Epidermal melanocyte (primary cell): ENCODE data around the gene ASIC3.
"Not testable (repeated sequence)": the region's sequence is repeated elsewhere in the genome, so short reads cannot be mapped to it uniquely, and the experiment has no call there.

Source experiments
- DNase-seq: peaks from one replicate; pipeline ENCODE4 v3.0.0; 2011; ENCODE audit warnings: low spot score; ENCODE audit not compliant: insufficient read length

ASIC3 gene

DNA sequence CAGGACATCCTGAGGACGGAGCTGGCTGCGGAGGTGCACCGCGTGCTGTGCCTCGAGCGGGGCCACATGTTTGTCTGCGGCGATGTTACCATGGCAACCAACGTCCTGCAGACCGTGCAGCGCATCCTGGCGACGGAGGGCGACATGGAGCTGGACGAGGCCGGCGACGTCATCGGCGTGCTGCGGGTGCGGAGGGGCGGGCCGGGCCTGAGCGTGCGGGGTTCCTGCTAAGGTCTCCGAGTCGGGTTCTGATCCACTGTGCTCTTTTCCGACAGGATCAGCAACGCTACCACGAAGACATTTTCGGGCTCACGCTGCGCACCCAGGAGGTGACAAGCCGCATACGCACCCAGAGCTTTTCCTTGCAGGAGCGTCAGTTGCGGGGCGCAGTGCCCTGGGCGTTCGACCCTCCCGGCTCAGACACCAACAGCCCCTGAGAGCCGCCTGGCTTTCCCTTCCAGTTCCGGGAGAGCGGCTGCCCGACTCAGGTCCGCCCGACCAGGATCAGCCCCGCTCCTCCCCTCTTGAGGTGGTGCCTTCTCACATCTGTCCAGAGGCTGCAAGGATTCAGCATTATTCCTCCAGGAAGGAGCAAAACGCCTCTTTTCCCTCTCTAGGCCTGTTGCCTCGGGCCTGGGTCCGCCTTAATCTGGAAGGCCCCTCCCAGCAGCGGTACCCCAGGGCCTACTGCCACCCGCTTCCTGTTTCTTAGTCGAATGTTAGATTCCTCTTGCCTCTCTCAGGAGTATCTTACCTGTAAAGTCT is 34.4 kb upstream of the ASIC3 start:
- peak; percentile 57 for DNase-seq

DNA sequence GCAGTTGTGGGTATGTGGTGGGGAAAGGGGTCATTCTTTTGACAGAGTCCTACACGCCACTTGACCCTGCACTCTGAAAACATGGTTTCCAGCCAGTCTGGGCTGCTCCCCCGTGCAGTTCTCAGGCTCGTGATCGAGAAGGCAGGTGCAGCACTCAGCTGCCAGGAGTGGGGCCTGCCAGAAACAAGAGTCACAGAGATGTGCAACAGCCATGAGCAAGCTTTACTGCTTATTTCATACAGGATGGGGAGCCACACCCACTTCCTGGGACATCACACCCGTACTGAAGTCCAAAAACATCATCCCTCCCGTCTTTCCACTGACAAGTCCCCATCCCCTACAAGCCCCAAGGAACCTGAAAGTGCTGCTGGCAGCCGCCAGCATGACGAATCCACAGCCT is 33.4 kb upstream of the ASIC3 start:
- DNase-seq, result no peak

DNA sequence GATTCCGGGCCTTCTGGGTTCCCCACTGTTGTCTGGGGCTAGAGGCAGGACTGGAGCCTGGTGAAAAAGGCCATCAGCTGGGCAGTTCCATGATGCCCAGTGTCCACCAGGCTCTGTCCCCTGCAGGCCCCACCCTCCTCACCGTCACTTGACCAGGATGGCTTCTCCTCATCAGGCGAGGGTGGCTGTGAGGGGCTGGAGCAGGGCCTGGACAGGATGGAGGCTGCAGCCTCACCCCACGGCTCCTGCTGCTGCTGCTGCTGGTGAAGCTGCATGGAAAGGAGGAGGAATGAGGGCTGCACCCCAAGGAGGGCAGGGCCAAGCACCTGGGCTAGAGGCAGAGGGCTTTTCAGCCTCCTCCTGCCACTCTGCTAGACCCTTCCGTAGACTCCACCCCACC is 32.4 kb upstream of the ASIC3 start:
- no peak for DNase-seq

DNA sequence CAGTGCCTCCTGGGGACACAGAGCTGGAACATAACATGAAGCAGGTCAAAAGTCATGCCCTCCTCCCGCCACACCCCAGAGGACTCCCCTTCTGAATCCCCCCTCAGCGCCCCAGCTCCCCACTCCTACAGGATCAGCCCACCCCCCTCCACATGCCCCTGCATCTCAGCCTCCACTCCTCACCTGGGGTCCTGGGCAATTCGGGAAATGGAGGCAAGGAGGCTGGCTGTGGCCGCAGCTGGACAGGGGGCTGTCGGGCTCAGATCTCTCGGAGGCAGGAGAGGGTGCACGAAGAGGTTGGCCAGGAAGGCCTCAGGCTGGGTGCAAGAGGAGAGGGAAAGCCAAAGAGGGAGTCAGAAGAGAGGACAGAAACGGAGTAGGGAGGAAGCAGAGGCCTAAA is 31.8 kb upstream of the ASIC3 start:
- no peak for DNase-seq

DNA sequence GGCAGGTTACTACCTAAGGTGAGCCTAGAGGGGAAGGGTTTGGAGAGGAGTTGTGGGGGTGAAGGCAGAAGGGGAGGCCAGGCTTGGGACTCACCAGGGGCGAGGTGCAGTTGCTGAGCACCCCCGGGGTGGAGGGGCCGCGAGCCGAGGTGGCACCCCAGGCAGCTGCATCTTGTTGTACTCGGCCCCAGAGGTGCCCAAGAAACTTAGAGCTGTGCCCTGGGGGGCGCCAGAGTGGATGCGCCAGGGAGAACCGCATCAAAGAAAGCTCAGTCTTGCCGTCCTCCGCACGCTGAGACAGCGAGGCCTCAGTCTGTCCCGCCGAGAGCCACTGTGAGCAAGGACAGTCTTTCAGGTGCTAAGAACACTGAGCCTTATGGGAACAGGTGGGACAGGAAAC is 31.4 kb upstream of the ASIC3 start:
- DNase-seq, result no peak

DNA sequence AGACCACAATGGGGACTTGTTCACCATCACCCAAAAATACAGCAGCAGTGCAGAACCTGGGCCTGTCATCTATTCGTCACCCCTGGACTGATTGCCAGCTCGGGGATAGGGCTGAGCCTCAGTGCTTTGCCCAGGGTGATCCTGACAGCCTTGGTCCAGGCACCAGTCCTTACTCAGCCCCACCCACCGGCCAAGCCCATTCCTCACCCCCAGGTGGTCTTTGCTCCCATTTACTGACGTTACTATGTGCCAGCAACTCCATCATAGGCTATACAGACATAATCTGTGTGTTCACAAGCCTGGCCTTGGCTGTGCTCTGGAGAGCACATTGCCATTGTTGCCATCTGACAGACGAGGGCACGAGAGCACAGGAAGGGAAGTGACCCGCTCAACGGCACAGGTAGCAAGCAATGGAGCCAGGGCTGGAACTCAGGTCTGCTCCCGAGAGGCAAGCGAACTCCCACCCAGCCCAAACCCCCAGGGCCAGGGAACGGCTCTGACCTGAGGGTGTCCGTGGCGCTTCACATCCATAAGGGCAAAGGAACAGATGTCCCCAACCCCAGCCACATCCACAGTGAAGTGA is 30.9 kb upstream of the ASIC3 start:
- no peak for DNase-seq

DNA sequence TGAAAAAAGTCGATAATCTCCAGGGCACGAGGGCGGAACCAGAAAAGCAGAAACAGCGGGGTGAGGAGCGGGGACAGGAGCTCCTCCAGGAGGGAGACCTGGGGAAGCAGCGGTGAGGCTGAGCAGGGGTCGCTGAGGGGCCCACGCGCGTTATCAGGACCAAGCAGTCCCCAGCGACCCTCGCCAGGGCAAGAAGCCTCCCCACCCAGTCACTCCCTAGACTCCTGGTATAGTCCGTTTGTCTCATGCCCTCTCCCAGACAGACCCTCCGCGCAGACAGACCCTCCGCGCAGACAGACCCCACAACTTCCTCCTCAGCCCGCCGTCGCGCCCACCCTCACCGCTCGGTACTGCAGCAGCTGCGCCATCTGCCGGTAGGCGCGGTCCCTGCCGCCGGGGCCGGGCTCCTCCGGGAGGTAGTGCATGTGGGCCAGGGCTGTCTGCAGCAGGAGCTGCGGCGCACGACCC is 30.3 kb upstream of the ASIC3 start:
- peak; percentile 53 for DNase-seq

DNA sequence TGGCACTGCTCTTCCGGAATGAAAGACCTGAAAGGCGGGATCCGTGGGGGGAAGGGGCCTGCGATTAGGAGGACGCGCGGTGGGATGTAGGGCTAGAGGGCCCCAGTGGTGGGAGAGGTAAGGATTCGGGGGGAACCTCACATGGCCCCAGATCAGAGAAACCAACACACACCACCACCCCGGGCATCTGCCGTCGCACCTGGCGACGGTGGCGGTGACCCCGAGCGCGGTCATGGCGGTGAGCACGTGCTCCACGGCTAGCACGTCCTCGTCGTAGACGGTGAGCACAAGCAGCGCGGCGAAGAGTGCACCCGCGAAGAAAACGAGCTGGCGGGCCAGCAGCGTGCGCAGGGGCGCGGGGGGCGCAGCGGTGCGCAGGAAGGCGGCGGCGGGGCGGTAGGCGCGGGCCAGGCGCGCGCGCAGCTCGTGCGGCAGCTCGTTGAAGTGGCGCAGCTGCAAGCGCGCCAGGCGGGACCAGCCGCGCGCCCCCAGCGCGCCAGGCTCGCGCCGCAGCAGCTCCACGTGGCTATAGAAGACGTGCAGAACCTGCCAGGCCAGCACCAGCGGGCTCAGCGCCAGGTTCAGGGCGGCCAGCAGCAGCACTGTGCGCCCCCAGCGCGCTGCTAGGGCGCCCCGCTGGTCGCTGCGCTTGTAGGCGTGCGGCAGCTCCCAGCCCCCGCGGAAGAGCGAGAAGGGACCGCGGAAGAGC is 29.8 kb upstream of the ASIC3 start:
- DNase-seq, result no peak

DNA sequence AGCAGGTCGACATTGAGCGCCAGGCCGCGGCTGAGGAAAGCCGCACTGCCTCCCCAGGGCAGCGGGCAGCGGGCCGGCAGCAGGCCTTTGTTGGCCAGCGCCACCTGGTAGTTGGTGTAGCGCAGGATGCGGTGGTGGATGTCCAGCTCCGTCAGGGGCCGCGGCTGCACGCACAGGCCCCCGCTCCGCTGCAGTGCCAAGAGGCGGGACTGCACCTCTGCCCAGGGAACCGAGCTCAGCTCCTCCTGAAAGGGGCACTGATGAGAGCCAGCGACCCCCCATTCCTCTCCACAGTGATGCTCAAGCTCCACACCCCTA is 29.2 kb upstream of the ASIC3 start:
- DNase-seq, result no peak

DNA sequence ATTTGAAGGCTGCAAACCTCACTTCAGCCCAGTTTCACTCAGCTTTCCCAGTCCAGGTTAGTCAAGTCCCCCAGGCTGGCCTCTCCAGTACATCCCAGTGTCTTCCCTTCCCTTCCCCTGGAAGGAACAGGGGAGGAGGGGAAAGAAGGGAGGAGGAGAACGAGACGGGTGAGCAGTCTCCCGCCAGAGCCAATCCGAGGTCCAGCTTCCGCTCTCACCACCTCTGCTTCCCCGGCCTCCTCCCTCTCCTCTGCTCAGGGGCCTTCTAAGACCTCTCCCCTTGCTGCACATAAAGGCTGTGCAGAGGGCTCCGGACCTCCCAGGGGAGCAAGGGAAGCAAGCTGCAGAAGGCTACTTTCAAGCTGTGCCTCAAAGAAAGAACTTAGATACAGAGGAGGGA is 28.1 kb upstream of the ASIC3 start:
- DNase-seq, result no peak

DNA sequence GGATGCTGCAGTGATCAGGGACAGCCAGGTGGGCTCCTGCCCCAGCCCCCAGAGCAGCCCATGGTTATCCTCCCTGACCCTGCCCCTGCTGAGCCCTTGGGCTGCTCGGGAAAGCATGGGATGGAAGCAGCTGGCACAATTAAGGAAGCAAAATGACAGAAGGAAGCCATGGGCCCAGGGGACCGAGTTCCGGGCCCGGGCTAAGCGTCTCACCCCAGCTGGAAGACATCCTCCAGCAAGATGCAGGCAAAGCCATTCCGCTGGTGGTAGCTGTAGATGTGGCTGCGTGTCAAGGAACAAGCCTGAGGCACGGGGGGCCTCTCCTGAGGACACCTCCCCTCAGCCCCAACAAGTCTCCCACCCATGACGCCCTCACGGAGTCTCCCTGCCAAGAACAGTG is 25.1 kb upstream of the ASIC3 start:
- DNase-seq, result no peak

DNA sequence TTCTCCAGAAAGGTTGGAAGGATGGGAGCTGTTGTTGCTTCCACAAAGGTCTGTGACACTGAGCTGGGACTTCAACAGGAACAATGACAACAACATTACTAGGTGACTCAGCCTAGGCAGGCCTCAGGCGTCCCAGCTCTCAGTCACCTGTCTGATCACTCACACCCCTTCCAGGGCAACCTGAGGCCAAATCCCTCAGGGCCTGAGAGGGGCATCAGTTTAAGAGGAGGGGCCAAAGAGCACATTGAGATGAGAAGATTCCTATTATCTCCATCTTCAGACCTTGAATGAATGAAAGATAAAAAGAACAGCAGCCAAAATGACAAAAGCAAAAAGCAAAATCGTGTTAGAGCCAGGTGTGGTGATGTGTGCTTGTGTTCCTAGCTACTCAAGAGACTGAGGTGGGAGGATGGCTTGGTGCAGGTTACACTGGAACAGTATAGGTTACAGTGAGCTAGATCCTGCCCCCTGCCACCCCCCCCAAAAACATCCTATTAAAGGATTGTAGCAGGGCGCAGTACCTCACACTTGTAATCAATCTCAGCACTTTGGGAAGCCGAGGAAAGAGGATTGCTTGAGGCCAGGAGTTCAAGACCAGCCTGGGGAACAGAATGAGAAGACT is 23.8 kb upstream of the ASIC3 start, which contains the start of gene ATG9B:
TSS of gene ATG9B (minus strand) at position 60 of the 622 bp plus-strand sequence. CDS start 71 bp downstream, outside the sequence.
- DNase-seq, result no peak

DNA sequence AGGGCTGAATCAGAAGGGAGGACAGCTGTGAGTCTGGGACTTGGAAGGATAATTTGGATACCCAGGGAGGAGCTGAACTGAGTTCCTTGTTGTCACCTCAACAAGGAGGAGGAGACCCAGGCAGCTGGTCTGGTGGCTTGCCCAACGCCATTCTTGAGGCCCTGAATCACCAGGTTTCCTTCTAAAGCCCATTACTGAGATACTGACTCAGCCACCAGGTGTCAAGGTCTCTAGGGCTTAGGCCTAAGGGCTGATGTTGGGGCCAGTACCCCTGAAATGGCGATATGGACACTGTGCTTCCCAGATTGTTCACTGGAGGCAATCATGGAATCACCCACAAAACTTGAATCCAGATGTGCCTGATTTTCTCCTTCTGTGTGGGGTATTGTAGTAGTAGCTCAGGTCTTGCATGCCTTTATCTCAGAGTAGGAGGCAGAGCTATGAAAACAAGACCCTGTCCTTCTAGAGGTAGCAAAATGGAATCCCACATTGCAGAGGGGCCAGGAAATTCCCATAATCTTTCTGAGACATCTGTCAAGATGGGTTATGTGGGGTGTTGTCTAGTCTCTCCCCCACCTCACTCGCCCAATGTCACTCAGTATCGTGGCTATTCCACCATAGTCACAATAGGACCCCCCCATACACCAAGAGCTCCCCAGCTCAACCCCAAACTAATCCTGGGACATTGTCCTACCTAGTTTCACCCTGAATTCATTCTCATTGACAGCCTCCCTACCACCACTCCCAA is 22.2 kb upstream of the ASIC3 start:
- no peak for DNase-seq

DNA sequence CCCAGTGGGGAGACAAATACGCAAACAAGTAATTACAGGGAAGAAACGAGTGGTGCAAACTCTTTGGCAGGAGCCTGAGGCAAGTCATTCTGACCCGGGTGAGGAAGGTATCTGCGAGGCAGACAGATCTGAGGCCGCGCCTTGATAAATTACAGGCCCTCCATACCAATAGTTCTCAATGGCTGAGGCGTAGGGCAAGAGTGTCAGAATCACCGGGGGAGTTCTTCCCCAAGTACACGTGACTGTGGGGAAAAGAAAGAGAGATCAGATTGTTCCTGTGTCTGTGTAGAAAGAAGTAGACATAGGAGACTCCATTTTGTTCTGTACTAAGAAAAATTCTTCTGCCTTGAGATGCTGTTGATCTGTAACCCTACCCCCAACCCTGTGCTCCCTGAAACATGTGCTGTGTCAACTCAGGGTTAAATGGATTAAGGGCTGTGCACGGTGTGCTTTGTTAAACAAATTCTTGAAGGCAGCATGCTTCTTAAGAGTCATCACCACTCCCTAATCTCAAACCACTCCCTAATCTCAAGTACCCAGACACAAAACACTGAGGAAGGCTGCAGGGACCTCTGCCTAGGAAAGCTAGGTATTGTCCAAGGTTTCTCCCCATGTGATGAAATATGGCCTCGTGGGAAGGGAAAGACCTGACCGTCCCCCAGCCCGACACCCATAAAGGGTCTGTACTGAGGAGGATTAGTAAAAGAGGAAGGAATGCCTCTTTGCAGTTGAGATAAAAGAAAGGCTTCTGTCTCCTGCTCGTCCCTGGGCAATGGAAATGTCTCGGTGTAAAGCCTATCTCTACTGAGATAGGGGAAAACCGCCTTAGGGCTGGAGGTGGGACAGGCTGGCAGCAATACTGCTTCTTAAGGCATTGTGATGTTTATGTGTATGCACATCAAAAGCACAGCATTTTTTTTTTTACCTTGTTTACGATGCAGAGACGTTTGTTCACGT is 21.3 kb upstream of the ASIC3 start:
- DNase-seq, result not testable (repeated sequence)

DNA sequence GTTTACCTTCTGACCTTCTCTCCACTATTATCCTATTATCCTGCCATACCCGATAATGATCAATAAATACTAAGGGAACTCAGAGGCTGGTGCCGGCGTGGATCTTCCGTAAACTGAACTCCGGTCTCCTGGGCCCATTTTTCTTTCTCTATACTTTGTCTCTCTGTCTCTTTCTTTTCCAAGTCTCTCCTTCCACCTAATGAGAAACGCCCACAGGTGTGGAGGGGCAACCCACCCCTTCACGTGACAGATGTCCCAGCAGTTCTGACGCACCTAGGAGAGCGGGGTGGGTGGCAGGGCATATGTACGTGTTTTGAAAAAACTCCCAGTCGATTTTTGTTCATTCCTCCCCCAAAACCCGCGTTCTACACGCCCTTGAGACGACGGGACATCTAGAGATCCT is 20.6 kb upstream of the ASIC3 start:
- DNase-seq, result not testable (repeated sequence)

DNA sequence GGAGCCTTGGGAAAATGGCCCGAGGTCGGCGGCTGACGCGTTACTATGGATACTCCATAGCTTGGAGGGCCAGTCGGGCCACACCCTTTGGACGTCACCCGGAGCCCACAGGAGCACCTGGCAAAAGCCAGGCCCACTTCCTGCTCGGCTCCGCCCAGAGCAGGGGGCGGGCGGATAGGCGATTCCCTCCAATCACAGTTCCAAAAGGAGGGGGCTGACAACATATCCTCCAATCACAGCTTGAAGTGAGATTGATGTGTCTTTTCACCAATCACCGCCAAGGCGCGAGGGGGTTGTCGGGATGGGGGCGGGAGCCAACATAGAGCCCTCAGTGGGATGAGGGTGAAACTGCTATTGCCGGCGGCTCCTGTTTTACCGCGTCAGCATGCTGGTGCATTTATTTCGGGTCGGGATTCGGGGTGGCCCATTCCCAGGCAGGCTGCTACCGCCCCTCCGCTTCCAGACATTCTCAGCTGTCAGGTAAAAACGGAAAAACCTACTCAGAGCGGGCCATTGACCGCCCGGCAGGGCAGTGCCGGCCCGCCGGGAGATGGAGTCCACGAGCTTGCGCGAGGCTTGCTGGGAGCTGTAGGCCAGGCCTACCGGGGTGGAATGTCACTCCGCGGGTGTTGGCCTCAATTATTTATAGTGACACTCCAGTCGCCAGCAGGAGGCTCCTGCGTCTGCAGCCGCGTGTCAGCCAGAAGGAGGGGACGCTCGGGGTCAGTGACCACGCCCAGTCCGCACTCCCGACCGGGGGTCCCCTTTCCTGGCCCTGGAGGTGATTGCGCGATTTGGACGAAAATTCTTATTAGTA is 20.0 kb upstream of the ASIC3 start, which contains the start of gene ABCB8:
TSS of gene ABCB8 (plus strand) at position 320 of the 817 bp plus-strand sequence. CDS start at position 386, 66 bp downstream.
- DNase-seq, result peak; percentile 100

DNA sequence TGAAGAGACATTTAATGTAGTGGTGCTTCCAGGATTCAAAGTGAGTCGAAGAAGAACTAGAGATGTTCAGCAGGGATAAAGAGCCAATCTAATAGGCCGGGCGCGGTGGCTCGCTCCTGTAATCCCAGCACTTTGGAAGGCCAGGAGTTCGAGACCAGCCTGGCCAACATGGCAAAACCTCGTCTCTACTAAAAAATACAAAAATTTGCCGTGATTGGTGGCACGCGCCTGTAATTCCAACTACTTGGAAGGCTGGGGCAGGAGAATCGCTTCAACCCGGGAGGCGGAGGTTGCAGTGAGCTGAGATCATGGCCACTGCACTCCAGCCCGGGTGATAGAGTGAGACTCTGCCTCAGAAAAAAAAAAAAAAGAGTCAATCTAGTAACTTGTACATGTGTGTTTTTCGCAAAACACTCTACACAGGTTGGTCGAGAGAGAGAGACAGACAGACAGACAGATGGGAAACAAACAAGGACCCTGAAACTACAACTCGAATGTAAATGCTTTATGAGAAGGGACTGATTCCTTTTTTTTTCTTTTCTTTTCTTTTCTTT is 19.3 kb upstream of the ASIC3 start:
- no peak for DNase-seq

DNA sequence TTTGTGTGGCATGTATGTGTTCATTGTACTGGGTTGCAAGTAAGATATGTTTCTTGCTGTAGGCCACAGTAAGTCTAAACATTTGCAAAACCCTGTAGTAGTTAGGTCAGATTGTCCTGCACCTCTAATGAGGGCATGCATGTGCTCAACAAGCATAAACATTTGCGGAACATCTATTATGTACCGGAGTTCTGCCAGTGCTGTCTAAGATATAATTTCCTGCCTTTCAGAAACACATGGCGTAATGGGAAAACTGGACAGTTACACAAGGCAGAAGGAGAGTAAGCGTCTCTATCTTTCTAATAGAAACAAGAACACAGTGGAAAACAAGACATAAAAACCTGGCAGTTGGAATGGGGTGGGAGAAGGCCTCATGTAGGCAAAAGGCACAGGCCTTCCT is 17.3 kb upstream of the ASIC3 start:
- no peak for DNase-seq
